ENCODE measurements around the gene SEC16A. TPM values are rescaled to one million over a fixed set of nuclear protein-coding genes. Genes with fewer than 3 reads are reported as not detected.

Gene SEC16A
- total and polyA plus RNA-seq, 2 donors (not counting 3 experiments of a cell fraction or from before 2014, with no cell fraction given) = 34.5 to 80.6 TPM

DNA sequence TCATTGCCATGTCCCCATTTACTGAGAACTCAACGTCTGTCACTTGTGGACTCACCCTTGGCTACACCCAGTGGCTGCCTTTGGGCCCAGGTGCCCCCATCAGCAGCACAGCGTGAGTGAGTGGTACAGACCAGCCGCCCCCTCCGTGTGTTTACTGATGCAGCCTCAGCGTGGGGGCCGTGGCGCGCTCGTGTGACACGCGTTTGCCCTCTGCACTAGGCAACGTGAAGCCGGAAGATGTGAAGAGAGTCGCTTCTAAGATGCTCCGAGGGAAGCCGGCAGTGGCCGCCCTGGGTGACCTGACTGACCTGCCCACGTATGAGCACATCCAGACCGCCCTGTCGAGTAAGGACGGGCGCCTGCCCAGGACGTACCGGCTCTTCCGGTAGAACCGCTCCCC is 60.0 kb downstream of the SEC16A start:
- no peaks in the 10 kb centered on the region for H3K4me1 ChIP-seq (ENCODE audit: control insufficient read depth, extremely low read depth, insufficient read depth, low read length)
- no peaks in the 10 kb centered on the region for H3K9me1 ChIP-seq (replicated peaks; ENCODE audit: control insufficient read depth, extremely low read depth, insufficient read depth, low read length)
- intact Hi-C loops (cut with micrococcal nuclease) (no loop called here), dilution Hi-C loops (cut with MboI; ENCODE audit: extremely low pct_ligation_motif_present, low sequenced_read_pairs) (no loop called here)
- POLR2A ChIA-PET = no interaction called here
- no peaks in the 10 kb centered on the region for H3K9me3 ChIP-seq (replicated peaks; ENCODE audit: control insufficient read depth, insufficient read depth, low read length)
- DNase-seq (ENCODE audit: low read depth, low spot score) (no peak), FAIRE-seq (no peak)
- no peak overlapping the region for H3K4me2 ChIP-seq (ENCODE audit: insufficient read depth, low read length)
- no peaks in the 10 kb centered on the region for H3K27me3 ChIP-seq (ENCODE audit: control insufficient read depth in 2 of 2, insufficient read depth in 2 of 2, low read length in 2 of 2)
- H3K9ac ChIP-seq (replicated peaks; ENCODE audit: extremely low read depth, insufficient read depth, low read length) = no peak overlapping the region
- no peaks in the 10 kb centered on the region for H3K79me2 ChIP-seq (ENCODE audit: control insufficient read depth, insufficient read depth, low read length)
- CTCF ChIA-PET = no interaction called here
- BruUV-seq (replicated peaks) = no TSS peak
- peaks cover 20 to 42% of the 10 kb centered on the region in 2 experiments for H3K36me3 ChIP-seq (ENCODE audit: control insufficient read depth in 2 of 2, extremely low read depth in 1 of 2, insufficient read depth in 2 of 2, low read length in 2 of 2)
- H4K20me1 ChIP-seq (replicated peaks; ENCODE audit: control insufficient read depth, extremely low read depth, insufficient read depth, low read length) = no peaks in the 10 kb centered on the region
- no peak overlapping the region for H2AFZ ChIP-seq (ENCODE audit: low read depth, low read length)
- no peak overlapping the region for H3K27ac ChIP-seq (ENCODE audit: insufficient read depth, low read depth, low read length)
- TF ChIP-seq POLR2A (IDR thresholded peaks at IDR 0.05; ENCODE audit: low read depth, low read length) = no peak
- TF ChIP-seq, protein P1, sequence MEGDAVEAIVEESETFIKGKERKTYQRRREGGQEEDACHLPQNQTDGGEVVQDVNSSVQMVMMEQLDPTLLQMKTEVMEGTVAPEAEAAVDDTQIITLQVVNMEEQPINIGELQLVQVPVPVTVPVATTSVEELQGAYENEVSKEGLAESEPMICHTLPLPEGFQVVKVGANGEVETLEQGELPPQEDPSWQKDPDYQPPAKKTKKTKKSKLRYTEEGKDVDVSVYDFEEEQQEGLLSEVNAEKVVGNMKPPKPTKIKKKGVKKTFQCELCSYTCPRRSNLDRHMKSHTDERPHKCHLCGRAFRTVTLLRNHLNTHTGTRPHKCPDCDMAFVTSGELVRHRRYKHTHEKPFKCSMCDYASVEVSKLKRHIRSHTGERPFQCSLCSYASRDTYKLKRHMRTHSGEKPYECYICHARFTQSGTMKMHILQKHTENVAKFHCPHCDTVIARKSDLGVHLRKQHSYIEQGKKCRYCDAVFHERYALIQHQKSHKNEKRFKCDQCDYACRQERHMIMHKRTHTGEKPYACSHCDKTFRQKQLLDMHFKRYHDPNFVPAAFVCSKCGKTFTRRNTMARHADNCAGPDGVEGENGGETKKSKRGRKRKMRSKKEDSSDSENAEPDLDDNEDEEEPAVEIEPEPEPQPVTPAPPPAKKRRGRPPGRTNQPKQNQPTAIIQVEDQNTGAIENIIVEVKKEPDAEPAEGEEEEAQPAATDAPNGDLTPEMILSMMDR (IDR thresholded peaks at IDR 0.05; ENCODE audit: extremely low read depth in 1 of 2, insufficient read depth in 1 of 2, low read depth in 1 of 2, low read length in 2 of 2) = no peak
- TF ChIP-seq, protein P2, sequence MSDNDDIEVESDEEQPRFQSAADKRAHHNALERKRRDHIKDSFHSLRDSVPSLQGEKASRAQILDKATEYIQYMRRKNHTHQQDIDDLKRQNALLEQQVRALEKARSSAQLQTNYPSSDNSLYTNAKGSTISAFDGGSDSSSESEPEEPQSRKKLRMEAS (IDR thresholded peaks at IDR 0.05; ENCODE audit: insufficient read depth, insufficient read length) = no peak
- no peak for TF ChIP-seq FOS (IDR thresholded peaks at IDR 0.05; ENCODE audit: borderline replicate concordance, insufficient read depth, low read length)
- TF ChIP-seq GATA2 (IDR thresholded peaks at IDR 0.05; ENCODE audit: insufficient read depth, insufficient read length, low read depth, low read length) = no peak
- no peak for TF ChIP-seq EZH2 (IDR thresholded peaks at IDR 0.05; ENCODE audit: borderline replicate concordance, low read depth, low read length, severe bottlenecking)
- no peak for TF ChIP-seq POLR2AphosphoS5 (IDR thresholded peaks at IDR 0.05; ENCODE audit: insufficient read depth, low read depth, low read length)
- TF ChIP-seq MYC (IDR thresholded peaks at IDR 0.05; ENCODE audit: low read depth, low read length) = no peak
- H3K4me3 ChIP-seq (replicated peaks in 1 of 3; ENCODE audit: insufficient read depth in 1 of 3, low read depth in 1 of 3, low read length in 3 of 3) = no peak overlapping the region

Measured in endothelial cell of umbilical vein (primary cell).